GM18861 (cell line): ENCODE data around the gene ELAVL1.

ENCODE experiments used
- ATAC-seq: cut with Tn5 transposase; IDR thresholded peaks from one replicate; pipeline ENCODE4 v1.9.1; 2021; ENCODE audit not compliant: unreplicated experiment

The ELAVL1 gene

DNA sequence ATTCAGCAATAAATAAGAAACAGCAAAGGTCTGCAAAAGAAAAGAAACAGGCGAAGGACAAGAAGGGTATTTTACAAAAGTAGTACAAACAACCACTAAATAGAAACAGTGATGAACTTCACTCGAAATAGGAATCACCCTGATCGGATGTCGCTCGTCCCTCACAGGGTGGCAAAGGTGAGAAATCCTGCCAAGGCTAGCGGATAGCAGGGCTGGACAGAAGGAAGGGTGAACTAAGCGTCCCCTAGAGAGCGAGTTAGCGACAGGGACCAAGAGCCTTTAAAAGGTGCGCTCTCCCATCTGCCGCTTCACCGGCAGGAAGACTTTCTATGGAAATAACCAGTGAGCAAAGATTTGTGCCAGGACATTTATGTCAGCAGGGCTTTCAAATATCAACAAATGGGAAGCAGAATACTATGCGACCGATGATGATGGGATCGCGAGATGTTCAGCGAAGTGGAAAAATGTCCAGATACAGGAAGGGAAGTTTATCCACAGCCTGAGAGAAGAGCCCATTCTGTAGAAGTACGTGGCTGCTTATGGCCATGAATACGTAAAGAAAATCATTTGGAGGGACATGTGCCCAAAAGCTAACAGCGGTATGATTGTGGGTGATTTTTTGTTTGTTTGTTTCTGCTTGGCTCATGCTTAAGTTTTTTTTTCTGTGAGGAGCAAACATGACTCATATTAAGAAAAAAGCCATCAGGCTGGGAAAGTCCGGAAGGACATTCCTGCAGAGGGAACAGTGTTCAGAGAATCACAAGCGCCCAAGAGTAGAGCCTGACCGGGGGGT is 18.9 kb downstream of the ELAVL1 start:
- ATAC-seq = no peak

DNA sequence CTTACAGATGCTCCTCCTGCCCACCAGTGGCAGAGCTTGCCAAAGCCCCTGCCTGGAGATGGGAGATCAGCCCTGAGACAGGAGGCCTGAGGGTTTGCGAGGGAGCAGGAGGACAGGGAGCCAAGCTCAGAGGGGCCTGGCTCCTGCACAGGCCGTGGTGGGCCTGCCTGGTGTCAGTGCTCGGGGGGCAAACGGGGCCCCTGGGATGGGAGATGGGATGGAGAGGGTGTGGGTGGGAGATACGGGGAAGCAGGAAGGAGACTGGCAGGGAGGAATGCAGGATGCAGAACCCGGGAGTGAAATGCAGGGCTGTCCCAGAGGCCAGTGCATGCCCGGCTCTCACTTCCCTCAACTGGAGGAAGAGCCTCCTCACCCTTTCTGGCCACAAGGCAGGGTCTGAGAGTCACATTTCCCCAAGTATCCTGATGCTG is 19.9 kb downstream of the ELAVL1 start:
- ATAC-seq = no peak

DNA sequence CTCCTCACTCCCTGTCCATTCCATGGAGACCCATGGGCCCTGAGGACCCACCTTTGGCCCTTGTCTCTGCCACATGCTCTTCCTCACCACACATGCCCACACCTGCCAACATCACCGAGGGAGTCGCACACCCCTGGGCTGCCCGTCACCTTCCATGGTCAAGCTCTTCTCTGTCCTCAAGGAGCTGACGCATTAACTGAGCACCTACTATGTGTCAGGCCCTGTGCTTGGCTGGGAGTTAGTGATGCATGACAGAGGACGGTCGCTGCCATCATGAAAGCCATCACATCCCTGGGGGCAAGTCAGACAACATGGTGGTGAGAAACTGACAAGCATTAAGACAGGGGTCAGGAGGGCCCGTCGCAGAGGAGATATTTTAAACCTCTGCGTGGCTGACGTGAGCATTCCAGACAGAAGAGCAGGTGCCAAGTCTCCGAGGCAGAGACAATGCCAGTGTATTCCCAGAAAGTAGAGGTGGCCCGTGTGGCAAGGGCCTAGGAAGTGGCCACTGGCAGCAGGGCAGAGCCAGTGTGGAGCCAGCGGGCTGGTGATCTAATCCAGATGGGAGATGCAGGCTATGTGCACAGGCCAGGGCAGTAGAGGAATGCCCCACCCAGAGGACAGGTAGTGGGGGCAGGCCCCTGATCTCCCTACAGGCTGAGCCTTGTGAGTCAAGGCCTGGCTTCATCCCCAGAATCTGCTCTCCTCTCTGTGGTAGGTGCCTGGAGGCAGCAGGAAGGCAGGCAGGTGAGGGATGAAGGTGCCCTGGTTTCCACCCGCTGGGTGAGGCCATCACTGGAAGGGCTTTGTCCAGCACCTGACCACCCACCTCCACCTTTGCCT is 21.2 kb downstream of the ELAVL1 start:
- ATAC-seq = no peak

DNA sequence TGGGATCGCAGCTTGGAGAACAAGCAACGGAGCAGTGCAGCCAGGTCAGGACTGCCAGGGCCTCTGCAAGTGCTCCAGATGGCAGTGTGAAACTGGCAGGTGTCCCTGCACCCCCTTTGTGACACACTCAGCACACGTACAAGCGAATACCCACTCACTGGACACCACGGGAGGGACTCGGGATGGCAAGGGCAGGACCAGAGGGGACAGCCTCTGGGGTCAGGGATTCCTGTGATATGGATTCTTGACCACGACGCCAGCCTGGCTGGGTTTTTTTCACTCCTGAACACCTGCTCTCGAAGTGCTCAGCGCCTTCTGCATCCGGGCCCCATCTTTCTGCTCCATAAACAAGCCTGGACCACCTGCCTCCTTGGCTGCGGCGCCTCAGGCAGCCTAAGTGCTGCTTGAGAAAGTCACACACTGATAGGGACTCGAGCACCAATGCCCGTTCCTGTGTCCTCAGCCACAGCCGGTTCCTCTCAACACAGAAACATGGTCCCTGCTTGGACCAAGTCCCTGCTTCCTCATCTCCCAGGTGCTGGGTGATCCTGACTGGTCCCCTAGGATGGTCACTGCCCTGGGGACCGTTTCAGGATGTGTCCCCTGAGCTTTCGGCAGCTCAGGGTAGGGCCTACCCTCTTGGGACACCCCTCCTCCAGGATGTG is 22.0 kb downstream of the ELAVL1 start:
- ATAC-seq = no peak

DNA sequence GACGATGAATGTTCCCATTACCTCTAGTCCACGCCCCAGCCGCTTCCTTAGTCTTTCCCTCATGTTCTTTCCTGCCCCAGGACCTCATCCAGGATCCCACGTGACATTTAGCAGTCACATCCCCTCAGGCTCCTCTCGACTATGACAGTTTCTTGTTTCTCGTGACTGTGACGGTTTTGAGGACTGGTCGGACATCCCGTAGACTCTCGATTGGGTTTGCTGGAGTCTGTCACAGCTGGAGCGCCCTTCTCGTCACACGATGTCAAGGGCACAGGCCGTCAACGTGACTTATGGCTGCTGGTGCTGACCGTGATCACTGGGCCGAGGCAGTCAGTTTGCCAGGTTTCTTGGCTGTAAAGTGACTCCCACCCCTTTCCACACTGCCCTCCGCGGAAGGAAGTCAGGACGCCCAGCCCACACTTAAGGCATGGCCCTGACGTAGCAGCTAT is 22.8 kb downstream of the ELAVL1 start:
- ATAC-seq = no peak

DNA sequence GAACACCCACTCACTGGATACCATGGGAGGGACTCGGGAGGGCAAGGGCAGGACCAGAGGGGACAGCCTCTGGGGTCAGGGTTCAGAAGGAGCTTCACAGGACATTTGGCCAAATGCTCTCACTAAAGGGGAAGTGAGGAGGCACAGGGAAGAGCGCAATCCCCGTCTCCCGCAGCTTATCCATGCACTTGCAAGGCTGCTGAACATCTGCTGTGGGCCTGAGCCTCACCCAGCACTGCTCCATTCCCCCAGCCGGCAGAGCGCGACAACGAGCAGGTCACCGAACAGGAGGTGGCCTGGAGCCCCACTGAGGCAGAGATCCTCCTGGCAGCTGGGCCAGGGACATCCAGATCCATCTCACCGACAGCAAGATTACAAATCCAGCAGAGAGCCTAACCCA is 23.3 kb downstream of the ELAVL1 start:
- ATAC-seq = no peak

DNA sequence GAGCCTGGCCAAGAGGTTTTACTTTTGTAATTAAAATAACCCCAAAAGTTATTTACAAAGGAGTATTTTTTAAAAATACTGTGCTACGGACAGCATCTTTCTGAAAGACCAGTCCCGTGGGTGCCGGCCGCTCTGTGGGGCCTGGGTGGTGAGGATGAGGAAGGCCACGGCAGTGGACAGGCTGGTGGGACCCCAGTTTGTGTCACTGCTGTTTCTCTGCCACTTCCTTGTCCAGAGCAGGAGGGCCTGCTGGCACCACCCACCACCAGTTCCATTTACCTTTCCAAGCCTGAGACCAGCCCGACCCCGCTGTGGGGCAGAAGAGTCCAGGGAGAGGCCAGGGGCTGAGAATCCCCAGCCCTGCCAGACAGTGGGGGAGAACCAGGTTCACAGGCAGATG is 23.8 kb downstream of the ELAVL1 start:
- no peak for ATAC-seq

DNA sequence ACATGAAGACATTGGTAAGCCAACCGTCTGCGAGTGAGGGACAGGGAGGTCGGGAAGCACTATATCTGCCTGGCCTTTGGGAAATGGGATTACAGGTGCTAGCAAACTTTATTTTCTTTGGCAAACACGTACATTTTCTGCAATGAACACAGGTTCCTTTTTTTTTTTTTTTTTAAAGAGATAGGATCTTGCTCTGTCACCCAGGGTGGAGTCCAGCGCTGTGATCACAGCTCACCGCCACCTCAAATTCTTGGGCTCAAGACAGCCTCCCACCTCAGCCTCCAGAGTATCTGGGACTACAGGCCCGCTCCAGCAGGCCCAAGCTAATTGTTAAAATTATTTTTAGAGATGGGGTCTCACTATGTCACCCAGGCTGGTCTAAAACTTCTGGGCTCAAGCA is 24.2 kb downstream of the ELAVL1 start:
- no peak for ATAC-seq

DNA sequence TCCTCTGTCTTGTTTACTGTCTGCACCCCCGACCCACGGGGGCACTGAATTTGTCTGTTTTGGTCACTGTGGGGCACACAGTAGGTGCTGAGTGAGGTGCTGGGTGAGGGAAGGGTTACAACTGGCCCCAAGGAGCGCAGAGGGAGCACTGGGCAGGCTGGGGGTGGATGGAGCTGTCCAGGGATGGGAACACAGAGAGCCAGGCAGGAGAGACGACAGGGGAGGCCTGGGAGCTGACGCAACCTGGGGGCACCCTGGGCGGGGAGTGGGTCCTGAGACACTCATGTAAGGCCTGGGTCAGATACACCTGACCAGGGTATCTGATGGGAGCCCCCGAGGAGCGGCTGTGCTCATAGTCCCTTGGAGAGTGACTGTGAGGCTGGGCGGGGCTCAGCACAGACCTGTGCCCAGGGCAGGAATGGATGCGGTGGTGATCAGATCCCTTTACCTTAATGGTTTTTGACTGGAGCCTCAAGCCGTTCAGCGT is 24.8 kb downstream of the ELAVL1 start:
- no peak for ATAC-seq

DNA sequence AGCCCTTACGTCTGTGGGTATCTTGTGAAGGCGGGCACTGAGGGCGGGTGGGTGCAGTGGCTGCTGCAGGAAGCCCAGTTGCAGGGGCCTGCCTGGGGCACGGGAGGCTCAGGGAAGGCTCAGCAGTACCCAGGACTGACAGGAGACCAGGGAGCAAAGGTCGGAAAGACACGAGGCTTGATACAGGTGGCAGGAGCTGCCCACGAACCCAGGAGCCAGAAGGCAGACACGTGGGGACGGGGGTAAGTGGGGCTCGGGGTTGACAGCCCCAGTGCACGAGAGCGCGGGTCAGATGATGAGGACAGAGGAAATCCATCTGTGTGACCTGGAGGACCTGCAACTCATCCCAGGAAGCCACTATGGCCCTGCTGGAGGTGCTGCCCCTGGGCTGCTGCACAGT is 25.3 kb downstream of the ELAVL1 start:
- ATAC-seq = no peak

DNA sequence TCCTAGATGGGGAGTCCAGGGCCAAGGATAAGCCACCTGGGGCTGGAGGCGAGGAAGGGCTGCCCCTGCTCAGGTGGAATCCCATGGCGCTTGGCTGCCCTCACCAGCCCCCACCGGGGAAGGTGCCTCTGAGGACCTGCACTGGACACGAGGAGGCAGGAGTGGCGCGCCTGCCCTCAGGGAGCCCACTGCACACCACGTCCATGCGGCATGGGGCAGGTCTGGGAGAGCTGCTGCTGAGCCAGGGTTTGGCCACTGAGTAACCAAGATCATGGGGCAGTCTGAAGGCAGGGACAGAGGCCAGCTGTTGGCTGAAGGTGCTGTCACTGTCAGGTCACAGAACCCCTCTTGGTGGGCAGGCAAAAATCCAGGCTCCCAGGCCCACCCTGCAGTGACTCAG is 25.9 kb downstream of the ELAVL1 start:
- ATAC-seq = no peak

DNA sequence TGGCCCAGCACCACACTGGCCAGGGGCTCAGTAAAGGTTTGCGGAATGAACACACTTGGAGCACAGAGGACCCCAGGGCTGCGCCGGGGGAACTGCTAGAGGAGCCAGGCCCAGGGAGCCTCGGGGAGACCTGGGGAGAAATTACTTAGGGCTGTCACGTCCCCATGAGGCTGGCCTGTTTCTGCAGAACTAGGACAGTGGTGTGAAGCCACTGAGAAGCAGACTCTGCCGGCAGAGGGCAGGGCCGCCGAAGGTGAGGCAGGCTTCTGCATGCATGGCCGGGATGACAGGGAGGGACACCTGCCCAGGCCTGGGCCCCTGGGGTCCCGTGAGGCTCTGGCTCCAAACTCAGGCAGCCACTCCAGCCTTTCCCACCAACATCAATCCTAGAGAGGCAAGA is 26.4 kb downstream of the ELAVL1 start:
- ATAC-seq = no peak

DNA sequence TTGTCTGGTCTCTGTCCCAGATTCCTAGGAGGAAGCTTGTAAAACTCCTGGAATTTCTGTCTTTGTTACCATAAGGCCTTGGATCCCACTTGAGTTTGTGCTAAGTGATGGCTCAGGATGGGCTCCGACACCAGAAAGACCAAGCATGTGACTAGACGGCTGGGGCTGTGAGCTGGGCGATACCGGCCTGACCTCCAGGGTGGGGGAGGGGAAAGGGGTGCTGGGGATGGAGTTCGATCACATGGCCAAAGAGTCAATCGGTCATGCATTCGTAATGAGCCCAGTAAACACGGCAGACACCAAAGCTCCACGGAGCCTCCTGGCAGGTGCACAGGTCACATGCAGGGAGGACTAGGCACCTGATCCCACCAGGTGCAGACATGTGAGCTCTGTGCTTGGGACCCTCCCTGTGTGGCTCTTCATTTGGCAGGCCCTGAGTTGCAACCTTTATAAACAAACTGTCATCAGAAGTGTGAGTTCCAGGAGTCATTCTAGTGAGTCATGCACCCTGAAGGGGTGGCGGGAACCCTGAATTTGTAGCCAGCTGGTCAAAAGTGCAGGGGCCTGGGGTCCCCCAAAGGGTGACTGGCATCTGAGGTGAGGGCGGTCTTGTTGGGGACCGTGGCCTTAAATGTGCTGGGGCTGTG is 27.1 kb downstream of the ELAVL1 start:
- ATAC-seq = no peak

DNA sequence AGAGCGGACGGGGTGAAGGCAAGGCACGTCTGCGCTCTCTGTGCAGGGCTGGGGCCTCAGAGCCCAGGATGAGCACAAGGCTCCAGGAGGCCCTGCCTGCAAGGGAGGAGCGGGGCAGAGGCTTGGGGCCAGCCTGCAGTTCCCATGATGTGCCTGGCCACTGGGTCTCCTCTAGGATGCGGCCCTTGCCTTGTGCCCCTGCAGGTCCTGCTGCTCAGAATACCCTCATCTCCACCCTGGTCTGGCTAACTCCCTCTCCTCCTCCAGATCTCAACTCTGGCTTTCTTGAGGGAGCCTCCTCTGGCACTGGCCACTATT is 27.8 kb downstream of the ELAVL1 start:
- ATAC-seq = no peak

DNA sequence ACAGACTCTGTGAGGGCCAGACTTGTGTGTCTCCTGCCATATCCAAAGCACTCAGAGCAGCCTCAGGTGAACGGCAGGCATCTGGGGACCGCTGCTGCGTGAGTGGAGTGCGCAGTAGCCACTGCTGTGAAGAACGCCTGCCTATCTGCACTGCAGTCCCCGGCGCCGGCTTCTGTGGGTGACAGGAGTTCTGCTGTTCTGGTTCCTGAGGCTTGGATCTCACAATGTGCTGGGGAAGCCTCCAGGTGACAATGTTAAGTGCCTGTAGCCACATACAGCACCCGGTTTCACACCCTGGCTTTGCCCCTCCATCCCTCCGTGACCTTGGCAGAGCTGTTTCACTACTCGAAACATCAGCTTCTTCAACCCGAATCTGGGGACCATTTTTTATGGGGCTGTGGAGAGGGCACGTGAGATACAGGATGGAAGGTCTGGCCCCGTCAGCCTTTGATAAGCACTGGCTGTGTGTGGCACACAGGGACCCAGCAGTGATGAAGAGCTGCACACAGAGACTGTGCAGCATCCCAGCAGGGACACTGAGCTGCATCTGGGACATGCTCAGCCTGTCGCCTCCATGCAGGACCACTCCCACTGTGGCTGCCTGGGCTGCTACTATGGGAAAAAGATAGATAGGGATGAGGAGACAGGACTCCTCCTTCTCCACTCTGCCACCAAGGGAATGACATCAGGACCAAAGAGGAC is 28.3 kb downstream of the ELAVL1 start:
- no peak for ATAC-seq

DNA sequence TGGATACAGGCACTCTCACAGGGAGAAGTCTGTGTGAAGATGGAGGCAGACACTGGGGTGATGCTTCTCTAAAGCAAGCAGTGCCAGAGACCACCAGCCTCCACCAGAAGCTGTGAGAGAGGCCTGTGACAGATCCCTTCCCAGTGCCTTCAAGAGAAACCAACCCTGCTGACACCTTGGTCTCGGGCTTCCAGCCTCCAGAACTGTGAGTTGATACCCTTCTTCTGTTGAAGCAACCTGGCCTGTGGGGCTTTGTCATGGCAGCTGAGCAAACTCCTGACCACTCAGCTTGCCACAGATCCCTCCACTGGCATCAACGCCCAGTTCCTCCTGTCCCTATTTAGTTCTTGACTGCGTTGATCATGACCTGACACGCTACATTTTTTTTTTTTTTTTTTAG is 29.0 kb downstream of the ELAVL1 start:
- no peak for ATAC-seq

DNA sequence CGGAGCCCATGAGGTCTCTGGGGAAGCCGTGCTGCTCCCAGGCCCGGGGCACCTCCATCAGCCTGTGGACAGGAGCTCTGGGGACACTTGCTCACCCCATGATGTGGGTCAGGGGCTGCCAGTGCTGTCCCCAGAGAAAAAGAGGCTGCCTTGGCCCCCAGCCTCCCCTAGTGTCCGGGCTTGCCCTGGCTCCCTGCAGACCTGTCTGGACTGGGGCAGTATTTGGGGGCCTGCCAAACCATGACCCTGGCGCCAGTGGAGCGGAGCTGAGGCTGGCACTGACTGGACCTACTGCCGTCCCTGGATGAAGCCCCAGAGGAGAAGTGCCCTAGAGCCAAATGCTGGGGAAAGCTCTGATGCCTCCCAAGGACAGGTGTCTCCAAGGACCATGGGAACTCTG is 30.4 kb downstream of the ELAVL1 start:
- no peak for ATAC-seq

DNA sequence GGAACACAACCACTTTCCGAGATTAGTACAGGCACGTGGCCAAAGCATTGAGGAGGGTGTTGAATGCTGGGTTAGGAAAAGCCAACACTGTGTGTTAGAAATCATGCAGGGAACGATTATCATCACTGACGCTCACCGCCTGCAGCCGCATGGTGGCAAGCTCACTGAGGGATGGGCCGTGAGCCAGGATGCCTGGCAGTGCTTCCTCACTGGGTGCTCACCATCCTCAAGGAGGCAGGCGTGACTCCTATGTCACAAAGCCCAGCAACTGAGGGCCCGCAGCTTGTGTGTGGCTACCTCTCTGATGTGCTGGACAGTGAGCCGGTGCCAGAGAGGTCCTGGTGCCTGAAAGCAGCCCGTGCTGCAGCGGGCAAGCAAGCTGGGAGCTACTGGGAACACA is 31.6 kb downstream of the ELAVL1 start:
- ATAC-seq = no peak

DNA sequence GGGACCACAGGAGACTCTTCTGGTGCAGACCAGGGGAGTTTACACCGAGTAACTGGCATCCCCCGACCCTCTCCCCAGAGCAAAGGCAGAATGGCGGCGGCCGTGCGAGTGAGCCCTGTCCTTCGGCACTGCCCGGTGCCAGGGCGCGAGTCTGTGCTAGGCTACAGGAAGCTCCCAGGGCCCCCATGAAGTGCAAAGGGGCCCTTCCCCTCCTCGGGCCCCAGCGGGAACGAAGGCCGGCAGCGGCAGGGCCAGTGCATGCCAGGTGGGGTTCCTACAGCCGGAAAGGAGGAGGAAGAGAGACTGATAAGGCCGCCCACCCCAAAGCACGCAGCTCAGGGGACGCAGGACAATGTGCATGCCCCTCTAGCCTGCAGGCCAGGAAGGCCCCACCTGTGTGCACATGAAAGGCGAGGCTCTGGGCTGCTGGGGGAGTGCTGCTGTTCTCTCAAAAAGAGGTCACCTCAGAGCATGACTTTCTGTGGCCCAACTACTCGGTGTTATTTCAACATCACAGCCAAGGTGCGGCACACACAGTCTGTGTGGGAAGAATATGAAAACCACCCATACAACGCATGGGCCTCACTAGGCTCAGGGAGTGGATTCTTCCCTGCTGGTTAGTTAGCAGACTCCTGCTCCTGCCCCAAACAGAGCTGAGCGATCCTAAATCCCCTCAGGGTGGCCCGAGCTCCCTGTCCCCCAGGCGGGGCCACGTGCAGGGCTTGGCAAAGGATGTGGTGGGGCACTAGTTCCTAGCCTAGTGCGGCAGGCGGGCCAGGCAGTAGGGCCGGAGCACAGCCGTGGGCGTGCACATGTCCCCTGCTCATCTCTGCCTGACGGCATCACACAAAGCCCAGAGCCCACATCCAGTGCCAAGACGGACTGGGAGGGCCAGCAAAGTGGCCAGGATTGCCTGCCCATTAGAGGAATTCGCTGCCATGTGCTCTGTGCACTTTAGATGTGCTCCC is 33.6 kb downstream of the ELAVL1 start:
- no peak for ATAC-seq
